ENCODE data around the gene ARID3B. TPM values are rescaled to one million over a fixed set of nuclear protein-coding genes. Genes with fewer than 3 reads are reported as not detected.

ARID3B gene
- total RNA-seq, 1 donor from 2014 or later, result 2.5 TPM

DNA sequence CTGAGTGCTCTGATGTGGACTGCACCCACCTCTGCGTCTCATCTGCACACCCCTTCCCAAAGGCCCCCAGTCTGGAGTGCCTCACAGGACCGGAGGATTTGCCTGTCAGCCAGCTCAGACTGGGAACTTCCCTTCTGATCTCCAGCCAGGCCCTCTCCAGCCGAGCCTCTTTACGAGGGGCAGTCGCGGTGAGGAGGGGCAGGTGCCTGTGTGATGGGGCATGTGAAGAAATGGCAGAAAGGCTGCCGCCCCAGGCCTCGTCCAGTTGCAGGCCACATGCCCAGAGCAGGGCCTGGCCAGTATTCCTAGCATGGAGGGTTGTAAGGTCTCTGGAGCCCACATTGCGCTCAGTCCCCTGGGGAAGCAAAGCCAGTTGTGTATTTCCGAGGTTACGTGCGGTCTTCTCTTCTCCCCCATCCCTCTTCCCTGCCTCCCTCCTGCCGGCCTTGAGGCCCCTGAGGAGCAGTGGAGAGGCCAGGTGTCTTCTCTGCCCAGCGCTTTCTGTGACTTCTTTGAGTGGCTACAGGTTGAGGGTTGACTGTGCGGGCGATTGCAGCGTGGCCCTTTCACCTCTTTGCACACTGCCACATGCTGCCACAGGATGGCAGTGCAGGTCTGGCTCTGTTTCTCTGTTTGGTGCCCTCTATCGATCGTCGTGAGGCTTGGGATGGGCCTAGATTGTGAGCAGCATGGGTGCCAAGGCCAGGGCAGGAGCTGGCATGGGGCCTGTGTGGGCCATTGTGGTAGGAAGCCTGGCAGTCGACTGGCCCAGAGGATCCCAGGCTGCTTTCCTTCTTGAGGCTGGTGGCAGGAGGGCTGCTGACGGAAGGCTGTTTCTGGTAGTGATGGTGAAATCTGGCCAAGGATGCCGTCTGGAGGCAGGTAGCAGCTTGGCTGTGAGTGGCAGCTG is 79.9 kb downstream of the ARID3B start:
- no peaks in the 10 kb centered on the region for H3K27me3 Mint-ChIP-seq (ENCODE audit: low read depth)
- H3K36me3 Mint-ChIP-seq (ENCODE audit: low read depth), result peaks cover 26% of the 10 kb centered on the region
- DNase-seq (ENCODE audit: low spot score), result no peak
- TF ChIP-seq, protein P1, sequence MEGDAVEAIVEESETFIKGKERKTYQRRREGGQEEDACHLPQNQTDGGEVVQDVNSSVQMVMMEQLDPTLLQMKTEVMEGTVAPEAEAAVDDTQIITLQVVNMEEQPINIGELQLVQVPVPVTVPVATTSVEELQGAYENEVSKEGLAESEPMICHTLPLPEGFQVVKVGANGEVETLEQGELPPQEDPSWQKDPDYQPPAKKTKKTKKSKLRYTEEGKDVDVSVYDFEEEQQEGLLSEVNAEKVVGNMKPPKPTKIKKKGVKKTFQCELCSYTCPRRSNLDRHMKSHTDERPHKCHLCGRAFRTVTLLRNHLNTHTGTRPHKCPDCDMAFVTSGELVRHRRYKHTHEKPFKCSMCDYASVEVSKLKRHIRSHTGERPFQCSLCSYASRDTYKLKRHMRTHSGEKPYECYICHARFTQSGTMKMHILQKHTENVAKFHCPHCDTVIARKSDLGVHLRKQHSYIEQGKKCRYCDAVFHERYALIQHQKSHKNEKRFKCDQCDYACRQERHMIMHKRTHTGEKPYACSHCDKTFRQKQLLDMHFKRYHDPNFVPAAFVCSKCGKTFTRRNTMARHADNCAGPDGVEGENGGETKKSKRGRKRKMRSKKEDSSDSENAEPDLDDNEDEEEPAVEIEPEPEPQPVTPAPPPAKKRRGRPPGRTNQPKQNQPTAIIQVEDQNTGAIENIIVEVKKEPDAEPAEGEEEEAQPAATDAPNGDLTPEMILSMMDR (IDR thresholded peaks at IDR 0.05), result peak; percentile 96
- no peak overlapping the region for H3K27ac Mint-ChIP-seq (ENCODE audit: unreplicated experiment)
- no peaks in the 10 kb centered on the region for H3K9me3 Mint-ChIP-seq (ENCODE audit: low read depth)
- peaks cover 28% of the 10 kb centered on the region for H3K4me1 Mint-ChIP-seq (ENCODE audit: low read depth)
- H3K4me3 Mint-ChIP-seq (ENCODE audit: unreplicated experiment), result no peak overlapping the region

DNA sequence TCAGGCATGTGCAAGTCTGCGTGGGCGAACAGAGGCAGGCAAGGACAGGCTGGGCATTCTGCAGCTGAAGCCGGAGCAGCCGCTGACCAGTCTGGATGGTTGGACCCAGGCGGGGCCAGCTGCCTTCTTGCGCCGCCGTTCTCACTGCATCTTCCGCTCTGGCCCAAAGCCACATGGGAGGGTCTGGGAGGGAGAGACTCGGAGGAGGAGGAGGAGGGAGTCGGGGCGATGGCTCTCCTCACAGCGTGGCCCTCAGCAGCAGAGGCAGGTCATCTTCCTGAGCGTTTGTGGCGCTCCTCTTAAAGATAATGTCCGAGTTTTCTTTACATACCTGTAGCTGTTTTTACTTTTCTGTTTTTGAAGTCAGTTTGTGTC is 80.5 kb downstream of the ARID3B start:
- Mint-ChIP-seq H3K36me3 (ENCODE audit: low read depth) (peaks cover 26% of the 10 kb centered on the region), H3K4me1 (ENCODE audit: low read depth) (peaks cover 25% of the 10 kb centered on the region), H3K27ac (ENCODE audit: unreplicated experiment) (no peak overlapping the region), H3K9me3 (ENCODE audit: low read depth) (no peaks in the 10 kb centered on the region), H3K4me3 (ENCODE audit: unreplicated experiment) (no peak overlapping the region), H3K27me3 (ENCODE audit: low read depth) (no peaks in the 10 kb centered on the region)
- TF ChIP-seq, protein P1 (IDR thresholded peaks at IDR 0.05), result no peak
- DNase-seq (ENCODE audit: low spot score), result no peak

DNA sequence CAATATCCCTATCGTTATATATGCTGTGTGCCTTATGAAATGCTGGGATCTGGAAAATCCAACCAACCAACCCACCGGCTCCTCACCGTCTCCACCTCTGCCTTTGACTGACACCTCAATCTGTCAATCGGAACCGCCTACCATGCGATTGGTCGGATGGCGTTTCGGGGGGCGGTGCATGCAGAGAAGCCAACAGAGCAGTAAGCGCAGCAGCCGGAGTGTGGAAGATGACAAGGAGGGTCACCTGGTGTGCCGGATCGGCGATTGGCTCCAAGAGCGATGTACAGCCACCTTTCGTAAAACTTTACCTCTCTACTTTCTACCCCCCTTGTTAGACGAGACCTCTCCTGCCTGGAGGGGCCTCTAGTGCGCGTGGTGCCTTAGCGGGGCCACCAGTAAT is 80.9 kb downstream of the ARID3B start:
- H3K36me3 Mint-ChIP-seq (ENCODE audit: low read depth), result peaks cover 26% of the 10 kb centered on the region
- H3K4me3 Mint-ChIP-seq (ENCODE audit: unreplicated experiment), result no peak overlapping the region
- no peaks in the 10 kb centered on the region for H3K9me3 Mint-ChIP-seq (ENCODE audit: low read depth)
- peaks cover 21% of the 10 kb centered on the region for H3K4me1 Mint-ChIP-seq (ENCODE audit: low read depth)
- no peak overlapping the region for H3K27ac Mint-ChIP-seq (ENCODE audit: unreplicated experiment)
- H3K27me3 Mint-ChIP-seq (ENCODE audit: low read depth), result no peaks in the 10 kb centered on the region
- TF ChIP-seq, protein P1 (IDR thresholded peaks at IDR 0.05), result no peak
- DNase-seq (ENCODE audit: low spot score), result no peak

DNA sequence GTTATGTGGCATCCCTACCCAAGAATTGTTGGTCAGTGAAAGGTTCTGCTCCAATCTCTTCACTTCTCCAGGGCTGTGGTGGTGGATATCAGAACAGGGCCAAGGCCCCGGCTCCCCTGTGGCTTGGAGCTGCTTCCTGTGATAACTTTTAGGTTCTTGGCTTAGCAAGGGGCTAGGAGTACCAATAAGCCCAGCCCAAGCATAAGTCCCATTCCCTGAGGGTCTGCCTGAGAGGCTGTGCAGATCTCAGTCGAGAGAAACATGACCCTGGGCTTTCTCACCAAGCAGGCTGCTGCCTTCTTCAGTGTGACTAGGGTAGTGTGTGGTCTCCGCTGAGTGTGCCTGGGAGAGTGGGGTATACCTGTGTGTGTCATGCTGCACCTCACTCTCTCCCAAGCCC is 81.7 kb downstream of the ARID3B start:
- H3K27ac Mint-ChIP-seq (ENCODE audit: unreplicated experiment), result no peak overlapping the region
- DNase-seq (ENCODE audit: low spot score), result peak; percentile 25
- H3K4me3 Mint-ChIP-seq (ENCODE audit: unreplicated experiment), result no peak overlapping the region
- peaks cover 26% of the 10 kb centered on the region for H3K36me3 Mint-ChIP-seq (ENCODE audit: low read depth)
- H3K9me3 Mint-ChIP-seq (ENCODE audit: low read depth), result no peaks in the 10 kb centered on the region
- TF ChIP-seq, protein P1 (IDR thresholded peaks at IDR 0.05), result no peak
- H3K27me3 Mint-ChIP-seq (ENCODE audit: low read depth), result no peaks in the 10 kb centered on the region
- H3K4me1 Mint-ChIP-seq (ENCODE audit: low read depth), result peaks cover 13% of the 10 kb centered on the region

DNA sequence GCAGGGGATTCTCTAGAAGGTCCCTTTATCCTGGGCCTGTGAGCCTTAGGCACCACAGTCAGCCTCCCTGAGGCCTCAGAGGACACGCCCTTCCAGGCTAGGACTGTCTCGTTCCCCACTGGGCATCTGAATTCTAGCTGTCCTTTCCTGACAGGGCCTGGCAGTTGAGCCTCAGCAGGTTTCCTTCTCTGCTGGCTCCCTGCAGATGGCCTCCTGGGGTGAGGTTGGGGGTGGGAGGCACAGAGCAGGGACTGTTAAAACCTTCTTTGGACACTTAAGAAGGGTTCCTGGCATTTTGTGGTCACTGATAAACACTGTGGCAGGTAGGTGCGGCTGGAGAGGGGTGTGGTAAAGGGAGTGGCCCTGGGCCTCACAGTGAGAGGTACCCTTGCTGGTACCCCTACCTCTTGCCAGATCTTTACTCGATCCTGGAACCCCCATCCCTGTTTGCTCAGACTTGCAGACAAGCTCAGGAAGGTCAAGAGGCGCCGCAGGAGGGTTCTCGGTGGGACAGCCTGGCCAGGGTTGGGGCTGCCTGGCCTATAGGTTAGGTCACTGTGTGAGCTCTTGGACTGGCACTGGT is 83.1 kb downstream of the ARID3B start:
- Mint-ChIP-seq H3K27me3 (ENCODE audit: low read depth) (no peaks in the 10 kb centered on the region), H3K4me1 (ENCODE audit: low read depth) (peaks cover 4% of the 10 kb centered on the region), H3K9me3 (ENCODE audit: low read depth) (no peaks in the 10 kb centered on the region), H3K4me3 (ENCODE audit: unreplicated experiment) (no peak overlapping the region), H3K27ac (ENCODE audit: unreplicated experiment) (no peak overlapping the region), H3K36me3 (ENCODE audit: low read depth) (peaks cover 33% of the 10 kb centered on the region)
- TF ChIP-seq, protein P1 (IDR thresholded peaks at IDR 0.05), result no peak
- no peak for DNase-seq (ENCODE audit: low spot score)

Data from chondrocyte (in vitro differentiated cells).